Erythroblast (primary cell): ENCODE data around the gene GNGT1.

ENCODE experiments used
- GATA1 ChIP-seq: IDR thresholded peaks from 2 replicates; pipeline ENCODE4 v1.6.1; 2011; ENCODE audit warnings: low read depth, mild to moderate bottlenecking, control low read depth, low read length, moderate library complexity
- POLR2A ChIP-seq: IDR thresholded peaks from 2 replicates; pipeline ENCODE4 v1.6.1; 2011; ENCODE audit warnings: mild to moderate bottlenecking, low read length

- no peak for TF ChIP-seq POLR2A
- no peak for TF ChIP-seq GATA1
Observed at GRCh38 chr7:93957767-93958166, 51.4 kb downstream of the GNGT1 start.
